Mammary epithelial cell (primary cell): ENCODE measurements around the gene A2M.

Experiments used
- CTCF ChIP-seq, 2 donors: IDR thresholded peaks in 1 of 2; conservative IDR thresholded peaks in 1 of 2; 2 replicates each; pipeline ENCODE4 v1.5.1; 2011 to 2012; ENCODE audit warnings: inconsistent platforms in 2 of 2, low read length in 2 of 2, mild to moderate bottlenecking in 2 of 2, control low read depth in 1 of 2, low read depth in 1 of 2; ENCODE audit not compliant: insufficient read depth in 1 of 2; ENCODE audit errors: extremely low read depth in 1 of 2
- EZH2 ChIP-seq: IDR thresholded peaks from 2 replicates; pipeline ENCODE4 v1.6.1; 2012; ENCODE audit warnings: low read length, inconsistent platforms, borderline replicate concordance

- no peak for TF ChIP-seq CTCF (conservative IDR thresholded peaks at IDR 0.05 in 1 of 2, IDR thresholded peaks at IDR 0.05 in 1 of 2; ENCODE audit: extremely low read depth in 1 of 2, insufficient read depth in 1 of 2, low read depth in 1 of 2, low read length in 2 of 2)
- no peak for TF ChIP-seq EZH2
Observed at GRCh38 chr12:9133216-9133916, 17.6 kb upstream of the A2M start.
